ENCODE data around the gene VMP1.
"Not testable (repeated sequence)": the region's sequence is repeated elsewhere in the genome, so short reads cannot be mapped to it uniquely, and the experiment has no call there.

The VMP1 gene

DNA sequence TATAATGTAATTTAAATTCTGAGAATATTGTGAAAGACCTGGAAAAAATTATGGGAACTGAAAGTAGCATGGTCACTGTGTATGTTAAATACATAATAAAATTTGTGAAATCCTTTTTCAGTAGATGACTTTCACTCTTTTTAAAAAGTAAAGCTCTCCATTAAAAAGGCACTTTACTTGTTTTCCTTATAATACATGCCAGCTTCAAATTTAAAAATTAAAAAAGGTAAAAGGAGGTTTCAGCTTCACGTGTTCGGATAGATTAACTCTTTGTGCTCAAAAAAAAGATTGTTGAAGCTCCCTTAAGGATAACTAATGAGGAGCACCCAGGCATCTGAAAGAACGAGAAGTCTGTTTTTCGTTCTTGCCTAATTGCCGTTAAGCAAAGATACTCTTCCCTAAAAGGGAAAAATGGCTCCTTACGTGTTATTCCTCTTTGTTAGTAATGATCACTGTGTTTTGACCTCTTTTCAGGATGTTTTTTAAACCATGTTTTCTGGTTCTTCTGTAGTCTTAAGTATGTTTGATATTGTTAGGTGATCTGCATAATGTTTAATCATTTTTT is 97.5 kb downstream of the VMP1 start:
- Mint-ChIP-seq H3K27ac (peak overlapping the region; percentile 56), H3K27me3 (no peaks in the 10 kb centered on the region), H3K9me3 (no peaks in the 10 kb centered on the region), H3K4me3 (peak overlapping the region in 1 of 2 donors; percentile 37), H3K4me1 (peaks cover 0 to 11% of the 10 kb centered on the region in 2 donors), H3K36me3 (peaks cover 4 to 10% of the 10 kb centered on the region in 2 donors)
- ATAC-seq (replicated peaks) (no peak), DNase-seq (no peak)

DNA sequence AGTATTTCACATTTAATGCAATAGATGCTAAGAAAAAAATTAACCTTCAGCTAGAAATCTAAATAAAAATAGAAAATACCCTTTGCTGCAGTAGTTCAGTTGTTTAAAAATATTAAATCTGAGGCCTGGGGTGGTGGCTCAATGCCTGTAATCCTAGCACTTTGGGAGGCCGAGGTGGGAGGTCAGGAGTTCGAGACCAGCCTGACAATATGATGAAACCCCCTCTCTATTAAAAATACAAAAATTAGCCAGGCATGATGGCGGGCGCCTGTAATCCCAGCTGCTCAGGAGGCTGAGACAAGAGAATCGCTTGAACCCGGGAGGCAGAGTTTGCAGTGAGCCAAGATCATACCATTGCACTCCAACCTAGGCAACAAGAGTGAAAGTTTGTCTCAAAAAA is 98.9 kb downstream of the VMP1 start:
- H3K27me3 Mint-ChIP-seq; ATAC-seq (replicated peaks); H3K36me3 Mint-ChIP-seq; H3K4me3 Mint-ChIP-seq; DNase-seq; H3K27ac Mint-ChIP-seq; H3K9me3 Mint-ChIP-seq: not testable (repeated sequence)
- peaks cover 0 to 11% of the 10 kb centered on the region in 2 donors for H3K4me1 Mint-ChIP-seq

- no peak for ATAC-seq (replicated peaks)
- Mint-ChIP-seq H3K27ac (no peak overlapping the region), H3K36me3 (peaks cover 18 to 22% of the 10 kb centered on the region in 2 donors), H3K27me3 (no peaks in the 10 kb centered on the region), H3K4me1 (peaks cover 5 to 22% of the 10 kb centered on the region in 2 donors), H3K4me3 (no peak overlapping the region), H3K9me3 (no peaks in the 10 kb centered on the region)
- DNase-seq, result no peak
These were observed 100.5 kb downstream of the VMP1 start for GRCh38 chr17:59807892-59808509.

GRCh38 chr17:59810894-59811153 is 103.4 kb downstream of the VMP1 start:
- peaks cover 5 to 13% of the 10 kb centered on the region in 2 donors for H3K4me1 Mint-ChIP-seq
- H3K36me3 Mint-ChIP-seq, result peaks cover 22 to 24% of the 10 kb centered on the region in 2 donors
- H3K9me3 Mint-ChIP-seq, result no peaks in the 10 kb centered on the region
- no peaks in the 10 kb centered on the region for H3K27me3 Mint-ChIP-seq
- no peak overlapping the region for H3K27ac Mint-ChIP-seq
- DNase-seq, result no peak
- H3K4me3 Mint-ChIP-seq, result no peak overlapping the region
- no peak for ATAC-seq (replicated peaks)

GRCh38 chr17:59811209-59811608 is 103.8 kb downstream of the VMP1 start:
- peaks cover 5 to 13% of the 10 kb centered on the region in 2 donors for H3K4me1 Mint-ChIP-seq

DNA sequence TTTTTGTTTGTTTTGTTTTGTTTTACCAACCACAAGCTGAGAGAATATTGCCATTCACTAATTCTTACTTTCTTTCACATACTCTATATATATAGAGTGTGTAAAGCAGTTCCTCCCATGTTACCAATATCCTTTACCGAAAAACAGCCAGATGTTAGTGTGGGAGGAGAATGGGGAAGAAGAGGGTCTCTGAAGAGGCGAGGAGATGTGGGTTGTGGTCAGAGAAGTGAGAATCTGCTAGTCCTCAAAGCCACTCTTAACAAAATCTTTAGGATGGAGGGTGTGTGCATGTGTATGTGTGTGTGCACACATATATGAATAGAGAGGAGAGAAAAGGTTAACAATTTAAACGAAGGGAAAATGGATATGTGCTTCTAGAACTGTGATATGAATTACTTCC is 104.7 kb downstream of the VMP1 start:
- Mint-ChIP-seq H3K27me3 (no peaks in the 10 kb centered on the region), H3K27ac (peak overlapping the region; percentile 22), H3K9me3 (no peaks in the 10 kb centered on the region), H3K4me3 (peak overlapping the region; percentile 15 to 41), H3K4me1 (peaks cover 5 to 13% of the 10 kb centered on the region in 2 donors), H3K36me3 (peaks cover 27 to 34% of the 10 kb centered on the region in 2 donors)
- DNase-seq, result no peak
- ATAC-seq (replicated peaks), result peak; percentile 66 to 75

More at GRCh38 chr17:59811209-59811608, 103.8 kb downstream of the VMP1 start:
- no peak overlapping the region for H3K4me3 Mint-ChIP-seq
- H3K36me3 Mint-ChIP-seq, result peaks cover 25 to 28% of the 10 kb centered on the region in 2 donors
- ATAC-seq (replicated peaks) (no peak), DNase-seq (no peak)
- H3K27ac Mint-ChIP-seq, result no peak overlapping the region
- no peaks in the 10 kb centered on the region for H3K27me3 Mint-ChIP-seq
- no peaks in the 10 kb centered on the region for H3K9me3 Mint-ChIP-seq

- H3K9me3 Mint-ChIP-seq, result no peaks in the 10 kb centered on the region
- H3K4me3 Mint-ChIP-seq, result no peak overlapping the region
- peaks cover 5 to 13% of the 10 kb centered on the region in 2 donors for H3K4me1 Mint-ChIP-seq
- no peak for DNase-seq
- no peak for ATAC-seq (replicated peaks)
- H3K27ac Mint-ChIP-seq, result no peak overlapping the region
- no peaks in the 10 kb centered on the region for H3K27me3 Mint-ChIP-seq
- peaks cover 23 to 27% of the 10 kb centered on the region in 2 donors for H3K36me3 Mint-ChIP-seq
These were observed 106.8 kb downstream of the VMP1 start for GRCh38 chr17:59814276-59814675.

- DNase-seq (no peak), ATAC-seq (replicated peaks) (no peak)
- H3K9me3 Mint-ChIP-seq, result no peaks in the 10 kb centered on the region
- H3K36me3 Mint-ChIP-seq, result peaks cover 23 to 27% of the 10 kb centered on the region in 2 donors
- H3K4me1 Mint-ChIP-seq, result peaks cover 5 to 13% of the 10 kb centered on the region in 2 donors
- no peak overlapping the region for H3K4me3 Mint-ChIP-seq
- H3K27ac Mint-ChIP-seq, result no peak overlapping the region
- no peaks in the 10 kb centered on the region for H3K27me3 Mint-ChIP-seq
These were observed 107.2 kb downstream of the VMP1 start for GRCh38 chr17:59814685-59815084.

DNA sequence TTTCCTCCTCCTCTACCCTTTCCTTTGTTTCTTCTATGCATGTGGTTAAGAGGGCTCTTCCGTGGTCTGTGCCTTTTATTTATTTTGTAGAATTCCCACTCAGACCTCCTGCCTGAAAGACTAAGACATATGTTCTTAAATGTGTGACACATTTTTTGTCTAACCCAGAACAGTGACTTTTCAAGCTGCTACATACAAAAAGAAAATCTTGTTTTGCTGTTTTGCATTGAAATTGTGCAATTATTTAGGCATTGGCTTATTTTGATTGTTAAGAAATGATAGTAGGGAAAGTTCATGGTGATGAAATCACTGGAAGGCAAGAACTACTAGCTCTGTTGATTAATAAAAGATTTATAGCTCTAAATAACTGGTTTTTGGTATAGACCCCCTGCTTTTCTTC is 108.5 kb downstream of the VMP1 start:
- Mint-ChIP-seq H3K4me3 (no peak overlapping the region), H3K4me1 (peaks cover 9 to 20% of the 10 kb centered on the region in 2 donors), H3K27me3 (no peaks in the 10 kb centered on the region), H3K27ac (no peak overlapping the region), H3K36me3 (peaks cover 29 to 35% of the 10 kb centered on the region in 2 donors), H3K9me3 (no peaks in the 10 kb centered on the region)
- no peak for DNase-seq
- ATAC-seq (replicated peaks), result no peak

- Mint-ChIP-seq H3K36me3 (peaks cover 9 to 32% of the 10 kb centered on the region in 2 donors), H3K4me3 (peak overlapping the region; percentile 80), H3K4me1 (peaks cover 31 to 64% of the 10 kb centered on the region in 2 donors), H3K27ac (peak overlapping the region; percentile 97), H3K9me3 (no peaks in the 10 kb centered on the region), H3K27me3 (no peaks in the 10 kb centered on the region)
- DNase-seq (peak; percentile 50), ATAC-seq (replicated peaks) (peak; percentile 51 to 62)
These were observed 118.3 kb downstream of the VMP1 start for GRCh38 chr17:59825533-59826322.

DNA sequence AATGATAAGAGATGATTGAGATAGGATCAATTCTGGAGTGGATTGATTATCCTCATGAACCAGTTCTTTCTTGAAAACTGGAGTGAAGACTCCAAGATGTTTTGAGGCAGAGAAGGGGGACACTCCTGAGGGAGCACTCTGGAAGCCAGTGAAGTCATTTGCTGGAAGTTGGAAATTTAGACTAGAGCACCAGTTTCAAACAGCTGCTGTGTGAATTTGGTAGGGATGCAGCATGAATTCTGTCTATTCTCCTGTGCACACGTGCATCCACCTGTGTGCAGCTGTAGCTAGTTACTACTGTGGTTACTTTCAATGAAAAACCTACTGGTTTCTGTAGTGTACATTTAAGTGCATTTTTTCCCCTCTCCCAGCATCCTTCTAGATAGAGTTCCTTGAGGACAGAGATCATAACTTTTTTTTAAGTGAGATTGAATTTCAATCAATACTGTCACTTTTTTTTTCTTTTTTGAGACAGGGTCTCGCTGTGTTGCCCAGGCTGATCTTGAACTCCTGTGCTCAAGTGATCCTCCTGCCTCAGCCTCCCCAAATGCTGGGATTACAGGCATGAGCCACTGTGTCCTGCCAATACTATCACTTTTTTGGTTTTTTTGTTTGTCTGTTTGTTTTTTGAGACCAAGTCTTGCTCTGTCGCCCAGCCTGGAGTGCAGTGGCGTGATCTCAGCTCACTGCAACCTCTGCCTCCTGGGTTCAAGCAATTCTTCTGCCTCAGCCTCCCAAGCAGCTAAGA is 119.4 kb downstream of the VMP1 start:
- H3K27me3 Mint-ChIP-seq, result no peaks in the 10 kb centered on the region
- peaks cover 9 to 38% of the 10 kb centered on the region in 2 donors for H3K36me3 Mint-ChIP-seq
- peak overlapping the region; percentile 97 for H3K27ac Mint-ChIP-seq
- DNase-seq (no peak), ATAC-seq (replicated peaks) (no peak)
- H3K4me1 Mint-ChIP-seq, result peaks cover 36 to 69% of the 10 kb centered on the region in 2 donors
- no peaks in the 10 kb centered on the region for H3K9me3 Mint-ChIP-seq
- peak overlapping the region; percentile 80 for H3K4me3 Mint-ChIP-seq

- H3K27me3 Mint-ChIP-seq, result no peaks in the 10 kb centered on the region
- ATAC-seq (replicated peaks), result no peak
- peaks cover 4 to 34% of the 10 kb centered on the region in 2 donors for H3K36me3 Mint-ChIP-seq
- peak overlapping the region; percentile 97 for H3K27ac Mint-ChIP-seq
- H3K9me3 Mint-ChIP-seq, result no peaks in the 10 kb centered on the region
- H3K4me1 Mint-ChIP-seq, result peaks cover 34 to 72% of the 10 kb centered on the region in 2 donors
- H3K4me3 Mint-ChIP-seq, result peak overlapping the region; percentile 80
- DNase-seq, result no peak
These were observed 120.4 kb downstream of the VMP1 start for GRCh38 chr17:59827721-59828477.

DNA sequence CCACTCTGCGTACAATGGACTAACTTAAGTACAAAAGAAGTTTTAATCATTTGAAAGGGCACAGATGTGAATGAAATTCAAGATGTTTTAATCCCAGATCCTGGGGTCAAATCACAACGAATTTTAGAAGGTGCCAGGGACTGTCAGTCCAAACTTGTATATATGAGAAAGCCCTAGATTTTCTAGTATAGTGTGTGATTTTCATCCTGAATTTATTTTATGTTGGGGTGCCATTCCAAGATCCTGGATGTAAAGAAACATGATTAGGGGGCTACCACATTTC is 121.0 kb downstream of the VMP1 start:
- Mint-ChIP-seq H3K27ac (peak overlapping the region; percentile 97), H3K27me3 (no peaks in the 10 kb centered on the region), H3K4me3 (peak overlapping the region; percentile 80 to 86), H3K36me3 (peaks cover 5 to 37% of the 10 kb centered on the region in 2 donors), H3K9me3 (no peaks in the 10 kb centered on the region), H3K4me1 (peaks cover 38 to 74% of the 10 kb centered on the region in 2 donors)
- DNase-seq (no peak), ATAC-seq (replicated peaks) (no peak)

DNA sequence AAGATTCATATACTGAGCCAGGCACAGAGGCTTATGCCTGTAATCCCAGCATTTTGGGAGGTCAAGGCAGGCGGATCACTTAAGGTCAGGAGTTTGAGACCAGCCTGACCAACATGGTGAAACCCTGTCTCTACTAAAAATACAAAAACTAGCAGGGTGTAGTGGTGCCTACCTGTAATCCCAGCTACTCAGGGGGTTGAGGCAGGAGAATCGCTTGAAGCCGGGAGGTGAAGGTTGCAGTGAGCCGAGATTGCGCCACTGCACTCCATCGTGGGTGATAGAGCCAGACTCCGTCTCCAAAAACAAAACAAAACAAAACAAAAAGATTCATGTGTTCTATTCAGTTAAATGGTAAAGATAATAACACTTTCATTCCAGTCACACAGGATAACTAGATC is 121.4 kb downstream of the VMP1 start:
- H3K27me3 Mint-ChIP-seq, DNase-seq, H3K9me3 Mint-ChIP-seq: not testable (repeated sequence)
- Mint-ChIP-seq H3K36me3 (peaks cover 2 to 33% of the 10 kb centered on the region in 2 donors), H3K4me1 (peaks cover 38 to 78% of the 10 kb centered on the region in 2 donors), H3K4me3 (peak overlapping the region; percentile 80 to 86), H3K27ac (peak overlapping the region; percentile 97)
- peak in 1 of 2 donors; percentile 0 for ATAC-seq (replicated peaks)

All from stimulated activated naive B cell treated with anti-CD40 and anti-IgM and Interleukin-4, amounts not matched to agents 10 μg/mL and 1 μg/mL and 100 μg/mL, for 72 hours (primary cell).